ENCODE data around the gene DNMT3L.

DNA sequence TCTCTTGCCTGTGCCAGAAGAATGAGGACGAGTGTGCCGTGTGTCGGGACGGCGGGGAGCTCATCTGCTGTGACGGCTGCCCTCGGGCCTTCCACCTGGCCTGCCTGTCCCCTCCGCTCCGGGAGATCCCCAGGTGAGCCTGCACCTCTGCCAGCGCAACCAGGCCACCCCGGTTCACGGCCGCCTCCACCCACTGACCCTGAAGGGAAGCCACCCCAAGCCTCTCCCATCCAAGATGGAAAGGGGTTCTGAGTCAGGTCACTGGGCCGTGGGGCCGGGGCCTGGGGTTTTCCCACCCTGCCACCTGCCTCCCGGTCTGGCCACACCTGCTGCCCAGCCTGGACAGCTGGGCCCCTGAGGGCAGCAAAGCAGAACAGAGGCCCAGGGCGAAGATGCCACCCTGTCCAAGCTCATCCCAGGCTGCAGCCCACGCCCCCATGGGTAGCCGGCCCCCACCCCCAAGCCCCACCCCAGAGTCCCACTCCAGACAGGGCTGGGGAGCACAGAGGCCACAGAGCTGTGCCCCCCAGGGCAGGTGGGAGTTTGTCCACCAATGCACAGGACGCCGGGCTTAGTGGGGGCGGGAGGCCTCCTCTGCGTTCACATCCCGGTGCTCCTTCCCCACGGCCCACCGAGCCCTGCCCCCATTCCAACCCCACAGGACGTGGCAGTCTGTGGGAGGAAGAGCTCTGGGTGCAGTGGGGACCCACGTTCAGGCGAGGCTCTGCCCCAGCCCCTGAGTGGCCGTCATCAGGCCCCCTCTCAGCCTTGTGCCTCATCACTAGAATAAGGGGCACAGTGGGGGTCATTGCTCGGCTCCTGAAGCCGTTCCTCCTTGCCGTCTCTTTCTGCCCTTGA lies 29.6 kb upstream of the DNMT3L start:
- TF ChIP-seq YY1 (IDR thresholded peaks at IDR 0.05; ENCODE audit: low read depth) (no peak), RAD21 (IDR thresholded peaks at IDR 0.05; ENCODE audit: low read depth) (no peak), ZBTB7A (IDR thresholded peaks at IDR 0.05; ENCODE audit: low read depth) (no peak), TAF1 (IDR thresholded peaks at IDR 0.05; ENCODE audit: low read depth) (no peak)
- TF ChIP-seq, protein P1, sequence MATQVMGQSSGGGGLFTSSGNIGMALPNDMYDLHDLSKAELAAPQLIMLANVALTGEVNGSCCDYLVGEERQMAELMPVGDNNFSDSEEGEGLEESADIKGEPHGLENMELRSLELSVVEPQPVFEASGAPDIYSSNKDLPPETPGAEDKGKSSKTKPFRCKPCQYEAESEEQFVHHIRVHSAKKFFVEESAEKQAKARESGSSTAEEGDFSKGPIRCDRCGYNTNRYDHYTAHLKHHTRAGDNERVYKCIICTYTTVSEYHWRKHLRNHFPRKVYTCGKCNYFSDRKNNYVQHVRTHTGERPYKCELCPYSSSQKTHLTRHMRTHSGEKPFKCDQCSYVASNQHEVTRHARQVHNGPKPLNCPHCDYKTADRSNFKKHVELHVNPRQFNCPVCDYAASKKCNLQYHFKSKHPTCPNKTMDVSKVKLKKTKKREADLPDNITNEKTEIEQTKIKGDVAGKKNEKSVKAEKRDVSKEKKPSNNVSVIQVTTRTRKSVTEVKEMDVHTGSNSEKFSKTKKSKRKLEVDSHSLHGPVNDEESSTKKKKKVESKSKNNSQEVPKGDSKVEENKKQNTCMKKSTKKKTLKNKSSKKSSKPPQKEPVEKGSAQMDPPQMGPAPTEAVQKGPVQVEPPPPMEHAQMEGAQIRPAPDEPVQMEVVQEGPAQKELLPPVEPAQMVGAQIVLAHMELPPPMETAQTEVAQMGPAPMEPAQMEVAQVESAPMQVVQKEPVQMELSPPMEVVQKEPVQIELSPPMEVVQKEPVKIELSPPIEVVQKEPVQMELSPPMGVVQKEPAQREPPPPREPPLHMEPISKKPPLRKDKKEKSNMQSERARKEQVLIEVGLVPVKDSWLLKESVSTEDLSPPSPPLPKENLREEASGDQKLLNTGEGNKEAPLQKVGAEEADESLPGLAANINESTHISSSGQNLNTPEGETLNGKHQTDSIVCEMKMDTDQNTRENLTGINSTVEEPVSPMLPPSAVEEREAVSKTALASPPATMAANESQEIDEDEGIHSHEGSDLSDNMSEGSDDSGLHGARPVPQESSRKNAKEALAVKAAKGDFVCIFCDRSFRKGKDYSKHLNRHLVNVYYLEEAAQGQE (IDR thresholded peaks at IDR 0.05; ENCODE audit: low read depth) = no peak
